Activated T-cell treated with anti-CD3 and anti-CD28 coated beads, Interleukin-2, amount 50 U/mL, for 48 hours (primary cell): ENCODE data around the gene PCMT1.

ENCODE experiments used
- DNase-seq, 2 experiments: peaks; one replicate each; pipeline ENCODE4 v3.0.0-alpha.2; 2020

PCMT1 gene

DNA sequence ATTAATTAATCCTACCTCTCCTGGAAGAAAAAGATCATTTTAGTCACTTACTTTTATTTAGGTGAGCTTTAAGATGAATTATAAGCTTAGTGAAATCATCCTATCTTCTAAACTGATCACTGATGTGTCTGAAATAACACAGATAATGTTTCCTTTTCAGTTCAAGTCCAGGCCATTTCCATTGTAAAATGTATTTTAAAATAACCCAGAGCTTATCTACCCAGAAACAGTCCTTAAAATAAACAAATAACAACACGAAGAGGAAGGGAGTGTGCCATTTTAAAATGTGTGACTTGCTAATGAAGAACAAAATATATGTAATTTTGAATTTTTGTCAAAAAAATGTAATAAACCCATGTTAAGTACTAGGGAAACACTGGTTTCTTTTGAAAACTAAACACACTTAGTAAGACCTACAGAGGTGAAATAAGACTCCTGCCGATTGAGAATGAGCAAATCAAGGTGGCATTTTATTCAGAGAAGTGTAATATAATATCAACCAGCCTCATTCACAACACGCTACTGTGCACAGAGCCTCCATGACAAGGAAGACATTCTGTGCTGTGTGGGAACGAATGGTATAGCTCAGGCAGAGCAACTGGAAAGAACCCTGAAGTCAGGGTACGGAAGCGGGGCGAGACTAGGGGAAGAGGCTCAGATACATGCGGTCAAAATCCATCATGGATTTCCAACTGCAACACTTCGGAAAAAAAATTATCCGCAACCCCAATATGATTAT lies 106.9 kb downstream of the PCMT1 start:
- DNase-seq = no peak

DNA sequence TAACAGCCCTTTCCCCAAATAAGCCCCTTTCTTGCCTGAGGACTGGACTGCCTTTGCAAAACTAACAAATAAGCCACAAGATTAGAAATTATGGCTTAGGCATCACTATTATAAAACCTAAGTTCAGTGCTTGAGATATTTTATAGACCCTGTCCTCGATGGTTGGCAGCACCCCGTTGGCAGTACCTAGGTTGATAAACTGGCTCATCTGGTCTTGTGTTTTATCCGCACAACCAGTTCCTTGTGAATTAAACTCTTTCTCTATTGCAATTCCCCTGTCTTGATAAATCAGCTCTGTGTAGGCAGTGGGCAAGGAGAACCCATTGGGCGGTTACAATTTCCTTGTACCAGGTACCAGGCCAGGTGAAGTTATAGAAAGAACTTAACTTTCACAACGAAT lies 108.0 kb downstream of the PCMT1 start:
- DNase-seq = no peak

DNA sequence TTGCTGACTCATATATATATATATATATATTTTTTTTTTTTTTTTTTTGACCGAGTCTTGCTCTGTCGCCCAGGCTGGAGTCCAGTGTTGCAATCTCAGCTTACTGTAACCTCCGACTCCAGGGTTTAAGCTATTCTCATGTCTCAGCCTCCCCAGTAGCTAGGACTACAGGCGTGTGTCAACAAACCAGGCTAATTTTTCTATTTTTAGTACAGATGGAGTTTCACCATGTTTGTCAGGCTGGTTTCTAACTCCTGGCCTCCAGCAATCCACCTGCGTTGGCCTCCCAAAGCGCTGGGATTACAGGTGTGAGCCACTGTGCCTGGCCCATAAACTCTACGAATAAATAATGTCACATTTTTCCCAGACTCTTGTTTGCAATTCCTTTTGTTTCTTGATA lies 109.8 kb downstream of the PCMT1 start:
- DNase-seq = no peak

- no peak for DNase-seq
These were observed 110.4 kb downstream of the PCMT1 start for GRCh38 chr6:149859938-149860337.

DNA sequence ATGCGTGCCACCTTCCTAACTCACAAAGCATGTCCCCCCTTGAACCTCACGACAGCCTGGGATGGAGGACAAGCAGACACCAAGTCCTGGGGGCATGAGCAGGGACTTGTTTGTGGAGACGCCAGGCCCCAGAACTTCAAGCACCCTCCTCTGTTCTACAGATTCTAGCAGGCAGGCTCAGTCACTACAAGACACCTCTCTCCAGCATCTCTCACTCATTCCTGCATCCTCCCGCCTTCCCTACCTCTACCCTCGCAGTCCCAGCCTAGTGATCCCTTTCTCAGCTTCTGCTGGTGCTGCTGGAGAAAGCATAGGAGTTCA lies 110.9 kb downstream of the PCMT1 start:
- DNase-seq = no peak
